ENCODE results near the gene ZNF682. TPM values are rescaled to one million over a fixed set of nuclear protein-coding genes. Genes with fewer than 3 reads are reported as not detected.

Gene ZNF682
- total and polyA plus RNA-seq, 2 of the 8 experiments (the other 6 are each of a cell fraction or from before 2014, with no cell fraction given): 4.3 to 27.5 TPM

- TF ChIP-seq MAX (IDR thresholded peaks at IDR 0.05) (0 out of 2 replicates have a peak, but pooled peaks have one; percentile 29), CEBPB (IDR thresholded peaks at IDR 0.05; ENCODE audit: low read depth, low read length) (peak; percentile 61), NANOG (IDR thresholded peaks at IDR 0.05; ENCODE audit: insufficient read depth, low read depth, low read length, poor library complexity, severe bottlenecking) (no peak)
These were observed 82.8 kb downstream of the ZNF682 start (continued) for GRCh38 chr19:19956434-19957075.
